EH (cell line): Measurements from ENCODE around the gene CACNA1B.
"Not testable (repeated sequence)": the region's sequence is repeated elsewhere in the genome, so short reads cannot be mapped to it uniquely, and the experiment has no call there.

Experiments used
- DNase-seq: peaks from one replicate; pipeline ENCODE4 v3.0.0-alpha.2; 2015; ENCODE audit warnings: low read depth

CACNA1B gene

DNA sequence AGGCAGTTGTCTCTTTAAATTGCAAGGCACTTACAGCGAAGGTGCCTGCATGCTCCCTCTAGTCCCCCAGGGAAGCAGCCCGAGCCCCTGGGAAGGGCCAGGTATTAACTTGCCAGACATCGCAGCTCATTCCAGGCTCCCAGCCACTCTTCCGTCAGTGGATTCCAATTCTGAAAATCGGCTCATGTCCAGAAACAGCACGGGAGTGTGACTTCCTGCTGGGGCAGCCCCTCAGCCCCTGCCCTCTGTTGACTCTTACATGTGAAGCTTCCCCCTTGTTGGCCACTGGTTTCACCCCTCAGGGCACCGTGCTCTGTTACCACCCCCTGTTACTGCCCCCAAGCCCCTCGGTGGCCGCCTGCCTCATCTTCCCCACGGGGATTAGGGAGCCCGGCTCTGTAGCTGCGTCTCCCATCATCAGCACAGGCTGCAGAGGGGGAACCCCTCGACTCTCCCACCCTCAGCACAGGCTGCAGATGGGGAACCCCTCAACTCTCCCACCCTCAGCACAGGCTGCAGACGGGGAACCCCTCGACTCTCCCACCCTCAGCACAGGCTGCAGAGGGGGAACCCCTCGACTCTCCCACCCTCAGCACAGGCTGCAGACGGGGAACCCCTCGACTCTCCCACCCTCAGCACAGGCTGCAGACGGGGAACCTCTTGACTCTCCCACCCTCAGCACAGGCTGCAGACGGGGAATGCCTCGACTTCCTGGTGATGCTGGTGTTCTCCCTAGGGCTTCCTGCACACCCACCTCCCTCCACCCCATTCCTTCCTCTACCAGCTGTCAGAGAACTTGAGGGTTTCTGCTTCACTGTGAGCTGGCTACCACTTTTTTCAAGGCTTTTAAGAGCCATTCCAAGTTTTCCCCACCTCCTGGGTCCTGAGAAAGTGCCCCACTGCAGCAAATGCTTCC, 11.1 kb upstream of the CACNA1B start:
- DNase-seq = no peak

DNA sequence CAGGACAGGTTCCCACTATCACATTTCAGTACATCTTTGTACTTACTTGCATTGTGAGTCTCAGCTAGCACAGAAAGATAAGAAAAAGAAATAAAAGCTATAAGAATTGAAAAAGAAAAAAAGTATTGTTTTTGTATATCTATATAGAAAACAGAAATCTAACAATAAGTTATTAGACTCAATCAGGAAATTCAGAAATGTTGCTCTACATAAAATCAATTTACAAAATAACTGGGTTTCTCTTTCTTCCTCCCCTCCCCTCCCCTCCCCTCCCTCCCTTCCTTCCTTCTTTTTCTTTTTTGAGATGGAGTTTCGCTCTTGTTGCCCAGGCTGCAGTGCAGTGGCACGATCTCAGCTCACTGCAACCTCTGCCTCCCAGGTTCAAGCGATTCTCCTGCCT, 7.2 kb upstream of the CACNA1B start:
- DNase-seq = no peak

DNA sequence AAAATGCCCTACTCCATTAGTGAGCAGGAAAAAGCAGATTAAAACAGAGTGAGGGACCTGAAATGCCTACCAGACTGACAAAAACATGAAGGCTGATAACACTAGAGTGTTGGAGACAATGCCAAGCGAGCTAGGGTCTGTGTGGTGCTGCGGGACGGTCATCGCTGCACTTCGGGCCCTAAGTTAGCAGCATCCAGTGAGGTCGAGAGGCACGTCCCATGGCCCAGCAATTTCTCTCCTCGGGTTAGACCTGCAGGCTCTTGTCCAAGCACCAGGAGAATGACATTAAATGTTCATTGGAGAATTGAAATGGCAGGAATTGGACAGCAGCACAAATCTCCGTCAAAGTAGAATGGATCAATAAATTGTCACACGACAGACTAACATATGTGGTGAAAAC, 5.3 kb upstream of the CACNA1B start:
- no peak for DNase-seq

DNA sequence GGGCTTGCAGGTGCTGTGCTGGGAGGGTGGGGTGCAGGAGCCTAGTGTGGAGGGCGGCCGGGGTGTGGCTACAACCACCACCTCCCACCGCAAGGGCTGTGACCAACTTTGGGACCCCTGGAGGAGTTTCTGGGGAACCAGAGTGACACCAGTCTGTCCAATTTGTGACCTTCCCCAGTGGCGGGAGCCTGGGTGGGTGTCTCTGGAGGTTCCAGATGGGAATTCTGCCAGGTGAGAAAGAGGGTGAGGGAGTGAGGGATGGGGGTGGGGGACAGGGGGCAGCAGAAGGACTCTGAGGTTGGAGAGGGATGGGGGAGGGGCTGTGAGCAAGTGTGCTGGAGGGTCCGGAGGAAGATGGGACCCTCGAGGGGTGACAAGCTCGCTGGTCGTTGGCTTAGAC, 4.2 kb upstream of the CACNA1B start:
- no peak for DNase-seq

DNA sequence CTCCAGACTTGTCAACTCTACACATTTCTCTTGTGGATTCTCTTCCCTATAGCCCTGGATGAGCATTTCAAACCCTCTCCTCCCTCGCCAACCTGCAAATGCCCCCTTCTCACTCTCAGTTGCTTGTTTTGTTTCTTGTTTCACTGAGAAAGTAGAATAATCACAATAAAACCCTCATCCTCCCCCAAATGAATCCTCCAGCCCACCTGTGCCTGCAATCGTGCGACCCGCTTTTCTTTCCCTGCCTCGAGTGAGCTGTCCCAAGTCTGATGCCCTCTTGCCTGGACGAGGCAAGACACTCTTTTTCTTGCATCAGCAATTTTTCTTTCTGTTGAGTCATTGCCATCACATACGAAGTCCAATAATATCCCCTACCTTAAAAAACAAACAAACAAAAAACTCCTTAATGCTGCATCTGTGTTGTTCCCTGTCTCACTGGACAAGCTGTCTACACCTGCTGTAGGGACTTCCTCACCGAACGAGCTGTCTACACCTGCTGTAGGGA, 3.7 kb upstream of the CACNA1B start:
- DNase-seq = no peak

DNA sequence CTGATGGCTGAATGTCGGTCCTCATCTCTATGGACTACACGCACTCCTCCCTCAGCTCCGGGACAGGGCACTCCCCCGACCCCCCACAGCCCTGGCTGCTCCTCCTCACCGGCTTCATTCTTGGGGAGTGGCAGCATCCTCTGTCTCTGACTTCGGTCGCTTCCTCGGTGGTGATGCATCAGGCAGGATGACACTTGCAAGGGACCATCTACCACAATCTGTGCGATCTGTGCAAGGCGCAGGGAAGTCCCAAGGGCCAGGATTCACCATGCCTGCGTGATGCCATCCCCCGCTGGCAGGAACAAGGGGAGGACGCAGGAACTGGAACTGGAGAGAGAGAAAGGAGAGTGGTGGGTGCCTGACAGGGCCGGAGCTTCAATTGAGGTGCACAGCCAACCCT, 2.2 kb upstream of the CACNA1B start:
- DNase-seq = no peak

DNA sequence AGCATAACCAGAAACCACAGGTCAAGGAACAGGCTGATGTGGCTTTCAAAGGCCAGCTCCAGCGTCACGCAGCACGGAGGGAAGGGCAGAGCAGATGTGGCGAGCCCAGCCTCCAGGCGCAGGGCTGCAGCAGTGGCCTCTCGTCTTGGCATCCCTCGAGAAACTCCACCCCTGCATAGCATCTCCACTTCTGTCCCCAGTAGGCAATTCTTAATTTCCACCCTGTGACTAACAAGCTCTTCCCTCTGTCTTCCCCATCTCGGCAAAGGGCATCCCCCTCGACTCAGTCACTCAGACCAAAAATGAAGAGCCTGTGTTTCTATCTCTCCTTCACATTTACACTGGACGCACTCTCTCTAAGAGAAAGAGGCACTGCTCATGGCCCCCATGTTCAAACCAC, 1.7 kb upstream of the CACNA1B start:
- no peak for DNase-seq

DNA sequence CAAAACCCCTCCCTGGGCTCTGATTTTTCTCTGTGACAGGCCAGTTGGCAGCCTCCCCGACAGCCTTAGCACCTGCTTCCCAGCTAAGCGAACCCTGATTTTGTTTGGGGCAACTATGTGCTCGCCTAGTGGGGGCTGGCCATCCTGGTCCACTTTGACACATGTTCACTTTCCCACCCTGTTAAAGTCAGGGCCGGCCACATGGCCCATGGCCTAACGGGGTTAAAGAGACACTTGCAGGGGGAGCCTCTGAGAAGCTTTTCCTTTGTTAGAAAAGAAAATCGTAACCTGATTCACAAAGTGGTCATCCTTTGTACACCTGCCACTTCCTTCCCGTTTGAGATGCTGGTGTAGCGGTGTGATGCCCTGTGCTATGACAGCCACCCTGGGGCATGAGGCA, 1.3 kb upstream of the CACNA1B start:
- DNase-seq = no peak

DNA sequence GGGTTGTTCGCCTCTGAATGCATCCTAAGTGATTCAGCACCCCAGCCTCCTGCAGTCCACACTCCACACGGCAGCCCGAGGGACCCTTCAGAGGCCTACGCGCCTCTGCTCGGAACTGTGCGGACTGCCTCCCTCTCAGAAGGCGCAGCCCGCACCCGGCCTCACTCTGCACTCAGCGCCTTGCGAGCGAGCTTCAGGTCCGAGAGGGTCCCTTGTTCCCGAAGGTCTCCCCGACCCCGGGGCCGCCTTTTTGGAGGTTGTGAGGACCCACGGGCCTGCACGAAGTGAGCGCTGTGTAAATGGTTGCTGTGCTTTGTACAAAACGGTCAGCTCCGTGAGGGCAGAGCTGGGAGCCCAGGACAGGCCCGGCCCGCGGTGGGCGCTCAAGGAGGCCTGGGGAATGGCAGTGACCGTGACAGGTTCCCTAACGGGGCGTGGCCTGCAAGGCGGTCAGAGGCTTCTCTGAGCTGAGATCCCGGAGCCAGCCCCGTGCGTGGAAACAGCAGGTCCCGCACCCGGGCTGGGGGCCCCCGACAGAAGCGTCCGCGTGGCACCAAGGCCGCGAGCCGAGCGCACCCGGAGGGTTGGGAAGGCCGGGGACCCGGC, 698 bp upstream of the CACNA1B start:
- no peak for DNase-seq

DNA sequence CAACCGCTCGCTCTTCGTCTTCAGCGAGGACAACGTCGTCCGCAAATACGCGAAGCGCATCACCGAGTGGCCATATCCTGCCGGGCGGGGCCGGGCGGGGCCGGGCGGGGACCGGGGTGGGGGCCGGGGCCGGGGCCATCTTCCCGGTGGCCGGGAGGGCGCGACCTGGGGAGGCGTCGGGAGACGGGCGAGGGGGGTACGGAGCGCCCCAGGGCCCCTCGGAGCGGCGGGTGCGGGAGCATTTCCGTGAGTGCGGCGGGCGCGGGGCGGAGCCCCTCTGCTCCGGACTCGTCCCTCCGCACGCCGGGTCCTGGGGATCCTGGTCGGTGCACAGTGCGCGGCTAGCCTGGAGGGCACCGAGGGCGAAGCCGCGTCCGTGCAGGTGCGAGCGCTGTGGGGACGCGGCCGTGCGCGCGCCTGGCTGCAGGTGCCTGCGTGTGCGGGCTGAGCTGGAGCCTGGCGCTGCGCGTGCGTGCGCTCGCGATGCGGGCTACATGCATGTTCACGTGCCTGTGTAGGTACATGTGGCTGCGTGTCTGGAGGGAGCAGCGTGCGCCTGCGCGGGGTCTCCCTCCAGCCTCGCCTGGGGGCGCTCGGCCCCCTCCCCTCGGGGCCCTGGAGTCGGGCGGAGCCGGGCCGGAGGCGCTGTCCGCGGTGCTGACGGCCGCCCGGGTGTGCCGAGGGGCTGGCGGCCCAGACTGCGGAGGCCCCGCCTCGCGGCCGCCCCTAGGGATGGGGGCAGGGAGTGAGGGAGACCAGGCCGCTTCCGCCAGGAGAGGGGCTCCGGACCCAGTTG, 762 bp downstream of the CACNA1B start:
- no peak for DNase-seq

DNA sequence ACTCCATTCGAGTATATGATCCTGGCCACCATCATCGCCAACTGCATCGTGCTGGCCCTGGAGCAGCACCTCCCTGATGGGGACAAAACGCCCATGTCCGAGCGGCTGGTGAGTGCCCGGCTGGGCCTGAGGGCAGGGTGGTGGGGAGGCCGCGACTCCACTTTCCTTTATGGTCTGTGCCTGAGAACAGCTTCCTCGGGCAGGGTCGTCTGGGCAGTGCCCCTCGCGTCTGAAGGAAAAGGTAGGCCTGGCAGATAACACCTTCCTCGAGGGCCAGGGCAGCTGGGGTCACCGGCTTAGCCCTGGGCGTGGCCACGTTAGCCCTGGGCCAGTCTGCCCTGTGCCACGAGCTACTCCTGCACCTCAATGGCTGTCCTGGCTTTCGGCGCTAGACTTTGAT, 1.5 kb downstream of the CACNA1B start:
- DNase-seq = no peak

DNA sequence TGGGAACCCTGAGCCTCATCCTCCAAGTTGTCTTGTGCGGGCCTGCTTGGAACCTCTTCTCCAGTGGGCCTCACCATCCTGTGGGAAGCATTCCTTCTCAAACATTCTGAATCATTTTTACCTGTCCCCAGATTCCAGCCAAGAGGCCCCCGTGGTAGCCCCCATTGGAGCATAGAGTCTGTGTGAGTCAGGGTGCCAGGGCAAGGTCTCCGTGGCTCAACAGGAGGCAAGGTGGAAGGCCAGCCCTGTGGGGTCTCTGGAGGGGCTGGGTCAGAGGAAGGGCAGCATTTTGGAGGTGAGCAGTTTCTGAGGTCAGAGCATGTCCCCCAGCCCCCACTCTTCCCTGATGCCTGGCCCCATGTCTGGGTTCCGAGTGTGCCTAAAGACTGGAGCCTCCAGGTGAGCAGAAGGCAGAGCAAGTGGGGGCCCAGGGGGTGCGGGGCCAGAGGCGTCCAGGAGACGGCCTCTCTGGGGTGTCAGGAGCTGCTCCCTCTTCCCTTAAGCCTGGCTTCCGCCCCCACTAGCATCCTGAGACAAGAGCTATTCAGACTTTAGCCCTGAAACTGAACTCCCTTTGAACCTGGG, 2.1 kb downstream of the CACNA1B start:
- no peak for DNase-seq

DNA sequence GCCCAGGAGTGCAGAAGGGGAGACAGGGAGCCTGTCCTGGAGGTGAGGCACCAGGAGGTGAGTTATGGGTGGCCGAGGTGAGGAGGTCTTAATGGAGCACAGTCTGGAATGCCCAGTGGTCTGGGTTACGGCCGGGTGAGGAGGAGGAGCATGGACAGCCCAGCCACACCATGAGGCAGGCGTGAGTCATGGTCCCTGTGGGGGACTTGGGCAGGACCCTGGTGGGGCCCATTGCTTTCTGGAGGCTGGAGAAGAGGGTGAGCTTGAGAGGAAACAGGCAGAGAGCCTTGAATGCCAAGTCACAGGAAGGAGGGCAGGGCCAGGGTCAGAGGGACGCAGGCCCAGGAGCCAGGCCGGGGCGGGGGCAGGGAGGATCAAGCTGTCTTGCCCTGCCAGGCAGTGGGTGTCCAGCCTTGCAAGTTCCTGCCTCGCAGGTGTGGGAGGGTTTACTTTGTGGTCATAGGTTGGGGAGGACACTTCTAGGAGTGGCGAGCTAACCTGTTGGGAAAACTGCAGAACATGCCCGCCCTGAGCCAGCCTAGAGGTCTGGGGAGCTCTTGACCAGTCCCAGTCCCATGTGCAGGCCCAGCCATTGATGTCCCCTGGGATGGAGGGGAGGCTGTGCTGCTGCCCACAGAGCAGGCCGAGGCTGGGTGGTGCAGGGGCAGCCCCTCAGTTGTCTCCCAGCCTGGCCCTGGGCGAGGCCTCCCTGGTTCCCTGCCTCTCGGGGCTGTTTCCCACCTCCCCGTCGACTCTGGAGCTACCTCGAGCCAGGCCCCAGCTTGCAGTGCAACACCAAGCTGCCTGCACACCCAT, 2.8 kb downstream of the CACNA1B start:
- no peak for DNase-seq

DNA sequence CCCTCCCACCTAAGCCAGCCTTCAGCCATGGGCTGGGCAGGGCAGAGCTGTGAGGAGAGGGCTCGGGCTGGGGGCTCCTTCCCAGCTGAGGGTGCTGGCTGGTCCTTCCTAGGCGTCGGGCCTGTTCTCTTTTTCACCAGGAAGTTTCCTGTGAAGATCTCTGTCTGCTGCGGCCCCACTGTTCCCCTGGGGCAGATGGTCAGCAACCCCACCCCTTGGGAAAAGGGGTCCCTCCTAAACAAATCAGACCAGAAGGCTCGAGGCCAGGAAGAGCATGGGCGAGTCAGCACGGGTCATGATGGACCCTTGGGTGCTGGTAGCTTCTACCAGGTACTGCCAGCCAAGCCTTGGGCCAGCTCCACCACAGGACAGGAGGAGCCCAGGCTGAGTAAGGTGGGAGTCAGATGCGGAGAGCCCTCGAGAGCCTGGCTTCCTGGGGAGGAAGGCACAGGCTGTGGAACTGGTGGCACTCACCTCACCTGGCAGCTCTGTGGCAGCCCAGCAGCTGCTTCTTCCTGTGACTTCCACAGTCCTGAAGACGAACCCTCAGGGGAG, 3.5 kb downstream of the CACNA1B start:
- DNase-seq = no peak

DNA sequence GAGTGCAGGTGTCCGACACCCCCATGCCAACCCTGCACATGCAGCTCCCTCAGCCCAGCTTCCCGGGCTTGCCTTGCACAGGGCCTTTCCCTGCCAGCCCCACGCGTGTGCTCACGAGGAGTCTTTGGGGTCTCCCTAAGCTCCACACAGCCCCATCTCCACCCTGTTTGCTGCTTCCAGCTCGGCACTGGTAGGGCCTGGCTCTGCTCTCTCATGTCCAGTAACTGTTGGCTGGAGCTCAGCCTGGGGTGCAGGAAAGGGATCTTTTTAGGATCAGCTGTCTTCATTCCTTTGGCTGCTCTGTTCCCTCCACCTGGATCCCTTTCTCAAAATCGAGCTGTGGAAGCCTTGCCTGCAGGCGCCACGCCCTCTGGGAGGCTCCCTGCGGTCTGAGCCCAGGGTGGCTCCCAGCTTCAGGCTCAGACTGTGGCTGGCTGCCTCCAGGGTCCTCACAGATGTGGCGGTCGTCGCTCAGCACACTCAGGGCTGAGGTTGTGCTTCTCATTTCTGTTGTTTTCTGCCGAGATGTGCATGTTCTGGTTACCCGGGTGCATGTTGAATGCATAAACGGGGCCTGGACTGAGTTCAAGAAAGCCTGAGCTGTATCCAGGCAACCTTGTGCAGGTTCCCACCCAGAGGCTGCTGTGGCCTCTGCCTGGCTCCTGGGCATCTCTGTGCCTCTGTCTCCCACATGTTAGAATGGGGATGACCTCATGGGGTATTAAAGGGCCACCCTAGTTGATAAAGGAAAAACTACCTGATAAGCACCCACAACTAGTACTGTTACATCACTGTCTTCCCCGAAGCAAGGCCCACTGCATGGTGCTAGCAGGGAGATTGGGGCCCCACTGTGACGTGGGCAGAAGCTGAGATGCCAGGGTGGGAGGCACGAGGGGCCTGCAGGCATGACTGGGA, 4.3 kb downstream of the CACNA1B start:
- DNase-seq = no peak

DNA sequence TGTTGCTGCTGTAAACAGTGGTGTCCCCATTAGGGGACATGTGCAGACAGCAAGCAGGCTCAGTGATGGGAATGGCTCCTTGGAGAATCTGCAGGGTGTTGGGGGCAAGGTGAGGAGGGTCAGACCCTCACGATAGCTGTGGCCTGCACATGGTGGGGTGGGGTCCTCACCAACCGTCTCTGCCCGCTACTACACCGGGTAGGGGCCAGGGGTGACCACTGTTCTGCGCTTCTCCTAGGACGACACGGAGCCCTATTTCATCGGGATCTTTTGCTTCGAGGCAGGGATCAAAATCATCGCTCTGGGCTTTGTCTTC, 4.9 kb downstream of the CACNA1B start:
- no peak for DNase-seq

DNA sequence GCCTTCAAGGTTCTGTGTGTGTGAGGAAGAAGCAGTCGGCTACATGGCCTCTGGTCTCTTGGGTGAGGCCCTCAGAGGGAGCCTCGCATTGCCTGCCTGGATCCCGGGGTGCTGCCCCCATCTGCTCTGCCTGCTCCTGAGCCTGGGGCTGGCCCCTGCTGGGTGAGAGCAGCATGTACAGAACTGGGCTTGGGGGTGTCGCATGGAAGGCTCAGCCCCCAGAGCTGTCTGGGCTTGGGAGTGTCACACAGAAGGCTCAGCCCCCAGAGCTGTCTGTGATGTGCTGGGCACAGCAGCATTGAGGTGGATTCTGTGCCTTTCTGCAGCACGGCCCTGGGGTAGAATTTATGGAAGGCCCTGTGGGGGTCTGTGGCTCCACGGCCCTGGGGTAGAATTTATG, 6.4 kb downstream of the CACNA1B start:
- not testable (repeated sequence) for DNase-seq

DNA sequence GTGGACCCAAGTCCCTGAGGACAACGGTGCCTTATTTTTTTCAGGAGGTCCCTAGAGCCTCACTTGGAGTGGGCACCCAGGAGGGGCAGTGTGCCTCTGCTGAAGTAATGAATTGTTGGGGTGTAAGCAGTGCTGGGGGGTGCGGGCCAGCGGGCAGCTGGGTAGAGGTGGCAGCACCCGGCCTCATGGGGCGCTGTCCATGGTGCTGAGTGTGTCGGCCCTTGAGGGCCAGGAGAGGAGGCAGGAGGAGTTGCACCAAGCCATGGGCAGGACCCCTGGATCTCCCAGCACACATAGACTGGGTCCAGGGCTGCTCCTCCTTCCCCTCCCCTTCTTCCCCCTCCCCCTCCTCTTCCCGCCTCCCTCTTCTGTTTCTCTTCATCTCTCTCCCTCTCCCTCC, 7.0 kb downstream of the CACNA1B start:
- not testable (repeated sequence) for DNase-seq

DNA sequence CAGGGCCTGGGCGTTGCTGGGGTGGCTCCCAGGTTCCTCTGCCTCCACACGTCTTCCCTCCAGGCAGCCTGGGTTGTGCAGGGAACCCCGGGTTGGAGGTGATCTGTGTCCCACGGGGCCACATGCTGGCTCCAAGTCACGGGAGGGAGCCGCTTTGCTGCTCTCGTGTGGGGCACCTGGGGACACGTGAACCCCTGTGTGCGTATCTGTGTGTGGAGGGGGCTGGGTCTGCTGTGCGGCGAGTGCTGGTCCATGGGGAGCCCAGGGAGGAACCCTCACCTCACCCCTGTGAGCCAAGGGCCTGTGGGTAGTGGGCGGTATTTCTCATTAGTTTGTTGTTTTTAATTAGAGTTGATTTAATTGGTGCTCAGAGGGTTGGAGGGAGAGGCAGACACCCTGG, 7.5 kb downstream of the CACNA1B start:
- not testable (repeated sequence) for DNase-seq

DNA sequence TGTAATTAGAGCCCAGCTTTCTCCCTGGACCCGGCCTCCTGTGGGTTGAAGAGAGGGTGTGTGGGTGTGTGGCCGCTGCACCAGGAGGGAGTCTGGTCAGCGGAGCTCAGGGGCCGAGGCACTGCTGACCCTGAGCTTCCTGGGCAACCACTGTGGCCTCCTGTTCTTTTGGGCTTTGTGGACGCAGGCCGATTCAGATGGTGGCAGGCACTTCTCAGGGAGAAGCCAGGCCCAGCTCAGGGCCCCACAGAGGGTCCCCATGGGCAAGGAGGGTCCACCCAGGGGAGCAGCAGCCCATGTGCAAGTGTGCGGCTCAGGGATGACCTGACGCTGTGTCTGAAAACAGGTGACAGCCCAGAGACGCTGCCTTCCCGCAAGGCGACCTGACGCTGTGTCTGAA, 11.0 kb downstream of the CACNA1B start:
- not testable (repeated sequence) for DNase-seq
